Thoracic aorta (tissue), 2 donors: Measurements from ENCODE around the gene SERINC3. TPM values are rescaled to one million over a fixed set of nuclear protein-coding genes. Genes with fewer than 3 reads are reported as not detected.
A peak's percentile ranks its signal among the peaks of the same experiment; 100 is the strongest.
"Not testable (repeated sequence)": the region's sequence is repeated elsewhere in the genome, so short reads cannot be mapped to it uniquely, and the experiment has no call there.

Experiments
- ATAC-seq: fragments of 150-250 bp; one replicate; pipeline ENCODE4 v1.8.0; 2017; ENCODE audit warnings: low read depth; ENCODE audit not compliant: insufficient number of reproducible peaks, low FRiP score
- DNase-seq: peaks from one replicate; pipeline ENCODE4 v3.0.0-alpha.2; 2020; ENCODE audit warnings: low spot score
- H3K27ac ChIP-seq, 2 donors: fragments of 200-600 bp; sonication (generic); 1 replicate in 1 of 2; 2 replicates in 1 of 2; pipeline ENCODE4 v1.5.1; 2016; ENCODE audit warnings: mild to moderate bottlenecking in 2 of 2, moderate library complexity in 2 of 2
- H3K27me3 ChIP-seq: fragments of 200-600 bp; sonication (generic); replicated peaks from 2 replicates; pipeline ENCODE4 v1.6.0; 2016; ENCODE audit warnings: mild to moderate bottlenecking; ENCODE audit not compliant: insufficient read depth
- H3K36me3 ChIP-seq: fragments of 200-600 bp; sonication (generic); one replicate; pipeline ENCODE4 v1.5.1; 2016
- H3K4me1 ChIP-seq, 2 donors: fragments of 200-600 bp; sonication (generic); 1 replicate in 1 of 2; 2 replicates in 1 of 2; pipeline versions ENCODE4 v1.5.1 to v1.6.0; 2016; ENCODE audit warnings: low read depth in 2 of 2, mild to moderate bottlenecking in 1 of 2; ENCODE audit not compliant: control insufficient read depth in 1 of 2
- H3K4me3 ChIP-seq: fragments of 200-600 bp; sonication (generic); 2 replicates; pipeline ENCODE4 v1.5.1; 2016; ENCODE audit warnings: mild to moderate bottlenecking
- H3K9me3 ChIP-seq: fragments of 200-600 bp; sonication (generic); 2 replicates; pipeline ENCODE4 v1.5.1; 2016
- total RNA-seq, 2 donors: library from RNA; depleted of rRNA; stranded (reverse); fragments of >200 nt; gene quantifications; one replicate each; pipeline versions ENCODE4 v1.1.0 to v1.2.3, GENCODE V29; 2016
- TF ChIP-seq, protein P1 (sequence below): fragments of 200-600 bp; sonication (generic); IDR thresholded peaks from one replicate; pipeline ENCODE4 v1.5.1; 2019; ENCODE audit warnings: antibody characterized with exemption

SERINC3 gene
- total RNA-seq, 2 donors from 2014 or later = 98.9 to 109 TPM

DNA sequence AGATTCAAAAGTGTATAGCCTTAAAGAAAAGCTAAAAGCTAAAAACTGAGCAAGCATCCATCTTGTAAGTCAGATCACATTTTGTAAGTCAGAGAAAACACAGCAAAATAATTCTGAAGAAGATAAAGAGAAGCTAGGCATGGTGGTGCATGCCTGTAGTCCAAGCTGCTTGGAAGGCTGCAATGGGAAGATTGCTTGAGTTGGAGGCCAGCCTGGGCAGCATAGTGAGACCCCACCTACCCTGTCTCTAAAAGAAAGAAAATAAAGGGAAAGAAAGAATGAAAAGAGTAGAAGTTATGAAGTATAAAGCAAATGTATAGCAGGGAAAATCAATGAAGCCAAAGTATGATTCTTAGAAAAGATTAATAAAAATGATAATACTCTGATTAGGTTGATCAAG, 40.0 kb upstream of the SERINC3 start:
- Histone ChIP-seq H3K27ac (no peak overlapping the region), H3K36me3 (no peaks in the 10 kb centered on the region)

DNA sequence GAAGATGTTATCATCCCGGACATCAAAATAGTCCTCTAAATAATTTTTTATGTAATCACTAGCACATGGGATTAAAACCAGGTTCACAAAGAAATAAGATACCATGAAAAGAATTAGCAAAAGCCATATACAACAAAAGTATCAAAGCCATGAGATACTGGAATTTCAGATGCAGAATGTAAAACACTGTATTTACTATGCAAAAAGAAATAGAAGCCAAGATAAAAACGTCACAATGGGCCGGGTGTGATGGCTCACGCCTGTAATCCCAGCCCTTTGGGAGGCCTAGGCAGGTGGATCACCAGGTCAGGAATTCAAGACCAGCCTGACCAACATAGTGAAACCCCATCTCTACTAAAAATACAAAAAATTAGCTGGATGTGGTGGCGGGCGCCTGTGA, 38.9 kb upstream of the SERINC3 start:
- not testable (repeated sequence) for H3K36me3 ChIP-seq, H3K27me3 ChIP-seq, ATAC-seq, H3K9me3 ChIP-seq, H3K4me3 ChIP-seq, DNase-seq, H3K27ac ChIP-seq, H3K4me1 ChIP-seq

More for the DNA sequence above, 40.0 kb upstream of the SERINC3 start:
- TF ChIP-seq, protein P1, sequence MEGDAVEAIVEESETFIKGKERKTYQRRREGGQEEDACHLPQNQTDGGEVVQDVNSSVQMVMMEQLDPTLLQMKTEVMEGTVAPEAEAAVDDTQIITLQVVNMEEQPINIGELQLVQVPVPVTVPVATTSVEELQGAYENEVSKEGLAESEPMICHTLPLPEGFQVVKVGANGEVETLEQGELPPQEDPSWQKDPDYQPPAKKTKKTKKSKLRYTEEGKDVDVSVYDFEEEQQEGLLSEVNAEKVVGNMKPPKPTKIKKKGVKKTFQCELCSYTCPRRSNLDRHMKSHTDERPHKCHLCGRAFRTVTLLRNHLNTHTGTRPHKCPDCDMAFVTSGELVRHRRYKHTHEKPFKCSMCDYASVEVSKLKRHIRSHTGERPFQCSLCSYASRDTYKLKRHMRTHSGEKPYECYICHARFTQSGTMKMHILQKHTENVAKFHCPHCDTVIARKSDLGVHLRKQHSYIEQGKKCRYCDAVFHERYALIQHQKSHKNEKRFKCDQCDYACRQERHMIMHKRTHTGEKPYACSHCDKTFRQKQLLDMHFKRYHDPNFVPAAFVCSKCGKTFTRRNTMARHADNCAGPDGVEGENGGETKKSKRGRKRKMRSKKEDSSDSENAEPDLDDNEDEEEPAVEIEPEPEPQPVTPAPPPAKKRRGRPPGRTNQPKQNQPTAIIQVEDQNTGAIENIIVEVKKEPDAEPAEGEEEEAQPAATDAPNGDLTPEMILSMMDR = no peak
- Histone ChIP-seq H3K27me3 (no peaks in the 10 kb centered on the region), H3K4me1 (peaks cover 6 to 9% of the 10 kb centered on the region in 2 donors), H3K9me3 (no peaks in the 10 kb centered on the region), H3K4me3 (no peak overlapping the region)
- DNase-seq (no peak), ATAC-seq (no peak)

DNA sequence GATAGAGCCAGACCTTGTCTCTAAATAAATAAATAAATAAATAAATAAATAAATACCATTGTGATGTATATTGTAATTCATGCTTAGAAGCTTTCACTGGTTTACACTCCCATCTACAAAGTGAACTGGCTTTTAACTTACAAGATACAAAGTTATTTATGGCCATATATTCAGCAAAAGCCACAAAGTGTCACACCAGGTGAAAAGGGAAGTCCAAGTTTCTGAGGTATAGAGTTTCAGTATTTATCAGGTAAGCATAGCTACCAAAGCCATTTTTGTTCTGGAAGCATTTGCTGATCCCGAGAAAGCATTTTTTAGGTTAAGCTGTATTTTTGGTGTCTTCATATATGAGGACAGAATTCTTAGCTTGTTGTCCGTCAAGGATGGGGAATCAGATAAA, 38.4 kb upstream of the SERINC3 start:
- no peak for DNase-seq
- TF ChIP-seq, protein P1 = no peak
- Histone ChIP-seq H3K9me3 (no peaks in the 10 kb centered on the region), H3K27ac (no peak overlapping the region), H3K4me1 (peaks cover 6 to 9% of the 10 kb centered on the region in 2 donors), H3K27me3 (no peaks in the 10 kb centered on the region), H3K36me3 (no peaks in the 10 kb centered on the region), H3K4me3 (no peak overlapping the region)
- no peak for ATAC-seq

DNA sequence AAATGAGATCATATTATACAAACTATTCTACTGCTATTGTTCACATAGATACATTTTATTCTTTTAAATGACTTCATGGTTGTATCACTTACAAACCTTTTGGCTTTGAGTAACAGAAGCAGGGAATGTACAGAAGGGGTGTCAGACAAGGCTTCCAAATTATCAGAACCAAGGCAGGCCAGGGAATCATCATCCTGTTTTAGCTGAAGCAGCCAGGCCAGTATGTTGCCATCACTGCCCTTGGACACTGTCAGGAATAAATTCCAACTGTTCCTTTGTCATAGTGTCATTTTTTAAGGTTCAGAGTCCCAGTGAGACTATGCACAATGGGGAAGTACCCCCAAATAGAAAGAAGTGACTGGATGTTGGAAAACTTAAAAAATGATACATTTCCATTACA, 37.4 kb upstream of the SERINC3 start:
- Histone ChIP-seq H3K9me3 (no peaks in the 10 kb centered on the region), H3K4me1 (peaks cover 6 to 9% of the 10 kb centered on the region in 2 donors), H3K4me3 (no peak overlapping the region), H3K36me3 (no peaks in the 10 kb centered on the region), H3K27me3 (no peaks in the 10 kb centered on the region), H3K27ac (no peak overlapping the region)
- ATAC-seq (no peak), DNase-seq (no peak)
- TF ChIP-seq, protein P1 = no peak

DNA sequence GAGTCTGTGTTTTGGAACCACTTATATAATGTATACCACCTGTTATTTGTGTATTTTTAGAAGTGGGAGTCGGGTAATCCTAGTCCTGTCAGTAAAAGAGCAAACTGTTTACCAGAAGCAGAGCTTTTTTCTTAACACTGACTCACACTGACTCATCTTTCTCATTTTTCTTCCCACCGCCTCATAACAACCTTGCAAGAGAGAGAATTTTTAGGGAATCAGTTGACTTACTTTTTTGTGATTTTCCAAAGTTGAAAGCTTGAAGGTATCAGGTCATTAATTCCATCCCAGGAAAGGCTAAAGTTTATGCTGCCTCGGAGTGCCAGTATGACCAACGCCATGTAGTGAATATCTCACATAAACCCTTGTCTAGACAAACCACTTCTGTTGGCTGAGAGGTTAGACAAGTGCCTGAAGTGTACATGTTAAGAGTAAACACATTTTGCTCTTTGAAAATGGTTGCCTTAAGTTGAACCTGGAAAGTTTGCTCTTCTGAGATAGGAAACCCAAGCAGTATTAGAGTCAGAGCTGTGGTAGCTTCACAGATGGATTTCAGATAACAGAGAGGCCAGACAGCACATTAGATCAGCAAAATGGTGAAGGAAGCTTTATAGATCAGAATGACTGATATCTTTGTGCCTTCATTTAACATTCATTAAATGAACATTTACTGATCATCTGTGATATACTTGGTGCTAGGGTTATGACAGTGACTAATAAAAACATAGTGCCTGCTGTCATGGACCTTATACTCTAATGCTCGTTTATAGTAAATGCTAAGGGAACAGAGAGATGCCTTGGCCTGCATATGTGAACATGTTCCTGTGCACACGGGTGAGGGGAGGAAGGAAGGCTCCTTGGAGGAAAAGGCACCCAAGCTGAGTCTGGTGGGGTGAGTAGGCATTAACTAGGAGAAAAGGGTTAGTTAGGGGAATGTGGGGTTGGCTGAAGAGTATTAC, 31.4 kb upstream of the SERINC3 start:
- Histone ChIP-seq H3K4me3 (no peak overlapping the region), H3K27ac (peak overlapping the region in 1 of 2 donors; percentile 9), H3K4me1 (peaks cover 4 to 14% of the 10 kb centered on the region in 2 donors), H3K36me3 (no peaks in the 10 kb centered on the region), H3K9me3 (no peaks in the 10 kb centered on the region), H3K27me3 (no peaks in the 10 kb centered on the region)
- ATAC-seq (no peak), DNase-seq (no peak)
- TF ChIP-seq, protein P1 = no peak
